GM23338 (cell line): ENCODE measurements around the gene CHN2. TPM values are rescaled to one million over a fixed set of nuclear protein-coding genes. Genes with fewer than 3 reads are reported as not detected.

Experiments
- CREB1 ChIP-seq: fragments of 250-450 bp; sonication (Bioruptor Pico); IDR thresholded peaks from 2 replicates; pipeline ENCODE4 v1.5.0; 2020; ENCODE audit warnings: low read depth, mild to moderate bottlenecking, moderate library complexity
- EZH2 ChIP-seq: fragments of 200-600 bp; sonication (generic); IDR thresholded peaks from one replicate; pipeline ENCODE4 v1.8.0; 2017; ENCODE audit warnings: antibody characterized with exemption, mild to moderate bottlenecking, low read depth; ENCODE audit not compliant: unreplicated experiment
- EZH2phosphoT487 ChIP-seq: fragments of 200-600 bp; sonication (generic); IDR thresholded peaks from one replicate; pipeline ENCODE4 v1.8.1; 2018; ENCODE audit warnings: antibody characterized with exemption; ENCODE audit not compliant: unreplicated experiment
- JUNB ChIP-seq: IDR thresholded peaks from one replicate; pipeline ENCODE4 v1.6.1; 2016; ENCODE audit warnings: antibody characterized with exemption; ENCODE audit not compliant: unreplicated experiment
- NANOG ChIP-seq: IDR thresholded peaks from 2 replicates; pipeline ENCODE4 v1.6.1; 2016; ENCODE audit warnings: antibody characterized with exemption, borderline replicate concordance
- POLR2AphosphoS5 ChIP-seq: IDR thresholded peaks from 2 replicates; pipeline ENCODE4 v1.6.1; 2016; ENCODE audit warnings: antibody characterized with exemption, low read depth
- STAT1 ChIP-seq: IDR thresholded peaks from one replicate; pipeline ENCODE4 v1.6.1; 2016; ENCODE audit warnings: antibody characterized with exemption; ENCODE audit not compliant: unreplicated experiment
- ZNF331 ChIP-seq: fragments of 250-450 bp; sonication (Bioruptor Pico); IDR thresholded peaks from 2 replicates; pipeline ENCODE4 v1.5.0; 2020; ENCODE audit warnings: low read depth, mild to moderate bottlenecking, moderate library complexity
- polyA plus RNA-seq: library from polyadenylated mRNA; unstranded; fragments of >200 nt; fragmentation: Nextera tagmentation; extraction: Ambion mirVana; gene quantifications from 2 replicates; pipeline ENCODE4 v1.2.1, GENCODE V29; 2016
- total RNA-seq: library from RNA; depleted of rRNA; stranded (reverse); fragments of >200 nt; shearing (Covaris generic); gene quantifications from 2 replicates; pipeline ENCODE4 v1.2.3, GENCODE V29; 2014
- TF ChIP-seq, protein P1 (sequence below): fragments of 250-450 bp; sonication (Bioruptor Pico); IDR thresholded peaks from 2 replicates; pipeline ENCODE4 v1.5.0; 2020; ENCODE audit warnings: mild to moderate bottlenecking, moderate library complexity
- TF ChIP-seq, protein P2 (sequence below): IDR thresholded peaks from 2 replicates; pipeline ENCODE4 v1.6.1; 2016; ENCODE audit warnings: antibody characterized with exemption

CHN2 gene
- total and polyA plus RNA-seq, 2 experiments from 2014 or later, result 6.1 to 7.5 TPM

DNA sequence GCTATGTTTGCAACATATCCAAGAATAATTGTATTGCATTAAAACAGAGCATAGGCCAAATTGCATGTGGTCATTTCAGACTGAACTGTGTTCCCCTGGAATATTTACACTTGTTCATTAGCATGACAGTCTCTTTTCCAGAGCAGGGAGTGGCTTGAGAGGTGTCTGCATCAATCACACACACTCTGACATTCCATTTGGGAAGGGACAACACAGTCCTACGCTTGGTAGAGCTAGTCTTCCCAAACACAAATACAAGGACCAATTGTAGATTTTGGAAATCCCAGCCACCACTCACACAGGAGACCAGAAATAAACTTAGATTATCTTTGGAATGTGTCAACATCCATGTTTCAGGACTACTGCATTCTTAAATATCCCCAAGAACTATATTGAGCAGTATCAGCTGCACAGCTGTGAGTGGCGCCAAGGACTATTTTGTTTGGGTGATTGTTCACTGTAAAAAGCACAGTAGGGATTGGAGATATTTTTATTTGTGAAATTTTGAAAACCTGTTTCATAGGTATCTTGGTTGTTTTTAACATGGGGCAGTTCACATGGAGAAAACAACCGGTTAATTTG, 275.5 kb downstream of the CHN2 start (continued):
- TF ChIP-seq, protein P1, sequence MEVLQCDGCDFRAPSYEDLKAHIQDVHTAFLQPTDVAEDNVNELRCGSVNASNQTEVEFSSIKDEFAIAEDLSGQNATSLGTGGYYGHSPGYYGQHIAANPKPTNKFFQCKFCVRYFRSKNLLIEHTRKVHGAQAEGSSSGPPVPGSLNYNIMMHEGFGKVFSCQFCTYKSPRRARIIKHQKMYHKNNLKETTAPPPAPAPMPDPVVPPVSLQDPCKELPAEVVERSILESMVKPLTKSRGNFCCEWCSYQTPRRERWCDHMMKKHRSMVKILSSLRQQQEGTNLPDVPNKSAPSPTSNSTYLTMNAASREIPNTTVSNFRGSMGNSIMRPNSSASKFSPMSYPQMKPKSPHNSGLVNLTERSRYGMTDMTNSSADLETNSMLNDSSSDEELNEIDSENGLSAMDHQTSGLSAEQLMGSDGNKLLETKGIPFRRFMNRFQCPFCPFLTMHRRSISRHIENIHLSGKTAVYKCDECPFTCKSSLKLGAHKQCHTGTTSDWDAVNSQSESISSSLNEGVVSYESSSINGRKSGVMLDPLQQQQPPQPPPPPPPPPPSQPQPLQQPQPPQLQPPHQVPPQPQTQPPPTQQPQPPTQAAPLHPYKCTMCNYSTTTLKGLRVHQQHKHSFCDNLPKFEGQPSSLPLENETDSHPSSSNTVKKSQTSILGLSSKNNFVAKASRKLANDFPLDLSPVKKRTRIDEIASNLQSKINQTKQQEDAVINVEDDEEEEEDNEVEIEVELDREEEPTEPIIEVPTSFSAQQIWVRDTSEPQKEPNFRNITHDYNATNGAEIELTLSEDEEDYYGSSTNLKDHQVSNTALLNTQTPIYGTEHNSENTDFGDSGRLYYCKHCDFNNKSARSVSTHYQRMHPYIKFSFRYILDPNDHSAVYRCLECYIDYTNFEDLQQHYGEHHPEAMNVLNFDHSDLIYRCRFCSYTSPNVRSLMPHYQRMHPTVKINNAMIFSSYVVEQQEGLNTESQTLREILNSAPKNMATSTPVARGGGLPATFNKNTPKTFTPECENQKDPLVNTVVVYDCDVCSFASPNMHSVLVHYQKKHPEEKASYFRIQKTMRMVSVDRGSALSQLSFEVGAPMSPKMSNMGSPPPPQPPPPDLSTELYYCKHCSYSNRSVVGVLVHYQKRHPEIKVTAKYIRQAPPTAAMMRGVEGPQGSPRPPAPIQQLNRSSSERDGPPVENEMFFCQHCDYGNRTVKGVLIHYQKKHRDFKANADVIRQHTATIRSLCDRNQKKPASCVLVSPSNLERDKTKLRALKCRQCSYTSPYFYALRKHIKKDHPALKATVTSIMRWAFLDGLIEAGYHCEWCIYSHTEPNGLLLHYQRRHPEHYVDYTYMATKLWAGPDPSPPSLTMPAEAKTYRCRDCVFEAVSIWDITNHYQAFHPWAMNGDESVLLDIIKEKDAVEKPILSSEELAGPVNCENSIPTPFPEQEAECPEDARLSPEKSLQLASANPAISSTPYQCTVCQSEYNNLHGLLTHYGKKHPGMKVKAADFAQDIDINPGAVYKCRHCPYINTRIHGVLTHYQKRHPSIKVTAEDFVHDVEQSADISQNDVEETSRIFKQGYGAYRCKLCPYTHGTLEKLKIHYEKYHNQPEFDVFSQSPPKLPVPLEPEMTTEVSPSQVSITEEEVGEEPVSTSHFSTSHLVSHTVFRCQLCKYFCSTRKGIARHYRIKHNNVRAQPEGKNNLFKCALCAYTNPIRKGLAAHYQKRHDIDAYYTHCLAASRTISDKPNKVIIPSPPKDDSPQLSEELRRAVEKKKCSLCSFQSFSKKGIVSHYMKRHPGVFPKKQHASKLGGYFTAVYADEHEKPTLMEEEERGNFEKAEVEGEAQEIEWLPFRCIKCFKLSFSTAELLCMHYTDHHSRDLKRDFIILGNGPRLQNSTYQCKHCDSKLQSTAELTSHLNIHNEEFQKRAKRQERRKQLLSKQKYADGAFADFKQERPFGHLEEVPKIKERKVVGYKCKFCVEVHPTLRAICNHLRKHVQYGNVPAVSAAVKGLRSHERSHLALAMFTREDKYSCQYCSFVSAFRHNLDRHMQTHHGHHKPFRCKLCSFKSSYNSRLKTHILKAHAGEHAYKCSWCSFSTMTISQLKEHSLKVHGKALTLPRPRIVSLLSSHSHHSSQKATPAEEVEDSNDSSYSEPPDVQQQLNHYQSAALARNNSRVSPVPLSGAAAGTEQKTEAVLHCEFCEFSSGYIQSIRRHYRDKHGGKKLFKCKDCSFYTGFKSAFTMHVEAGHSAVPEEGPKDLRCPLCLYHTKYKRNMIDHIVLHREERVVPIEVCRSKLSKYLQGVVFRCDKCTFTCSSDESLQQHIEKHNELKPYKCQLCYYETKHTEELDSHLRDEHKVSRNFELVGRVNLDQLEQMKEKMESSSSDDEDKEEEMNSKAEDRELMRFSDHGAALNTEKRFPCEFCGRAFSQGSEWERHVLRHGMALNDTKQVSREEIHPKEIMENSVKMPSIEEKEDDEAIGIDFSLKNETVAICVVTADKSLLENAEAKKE (CRISPR knock-in tag), result no peak
- TF ChIP-seq CREB1 (CRISPR knock-in tag) (no peak), ZNF331 (no peak), EZH2phosphoT487 (no peak), STAT1 (no peak), EZH2 (no peak), POLR2AphosphoS5 (no peak), JUNB (no peak), NANOG (no peak)
- TF ChIP-seq, protein P2, sequence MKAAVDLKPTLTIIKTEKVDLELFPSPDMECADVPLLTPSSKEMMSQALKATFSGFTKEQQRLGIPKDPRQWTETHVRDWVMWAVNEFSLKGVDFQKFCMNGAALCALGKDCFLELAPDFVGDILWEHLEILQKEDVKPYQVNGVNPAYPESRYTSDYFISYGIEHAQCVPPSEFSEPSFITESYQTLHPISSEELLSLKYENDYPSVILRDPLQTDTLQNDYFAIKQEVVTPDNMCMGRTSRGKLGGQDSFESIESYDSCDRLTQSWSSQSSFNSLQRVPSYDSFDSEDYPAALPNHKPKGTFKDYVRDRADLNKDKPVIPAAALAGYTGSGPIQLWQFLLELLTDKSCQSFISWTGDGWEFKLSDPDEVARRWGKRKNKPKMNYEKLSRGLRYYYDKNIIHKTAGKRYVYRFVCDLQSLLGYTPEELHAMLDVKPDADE, result no peak
